ENCODE data around the gene ANKDD1B.

ANKDD1B gene

DNA sequence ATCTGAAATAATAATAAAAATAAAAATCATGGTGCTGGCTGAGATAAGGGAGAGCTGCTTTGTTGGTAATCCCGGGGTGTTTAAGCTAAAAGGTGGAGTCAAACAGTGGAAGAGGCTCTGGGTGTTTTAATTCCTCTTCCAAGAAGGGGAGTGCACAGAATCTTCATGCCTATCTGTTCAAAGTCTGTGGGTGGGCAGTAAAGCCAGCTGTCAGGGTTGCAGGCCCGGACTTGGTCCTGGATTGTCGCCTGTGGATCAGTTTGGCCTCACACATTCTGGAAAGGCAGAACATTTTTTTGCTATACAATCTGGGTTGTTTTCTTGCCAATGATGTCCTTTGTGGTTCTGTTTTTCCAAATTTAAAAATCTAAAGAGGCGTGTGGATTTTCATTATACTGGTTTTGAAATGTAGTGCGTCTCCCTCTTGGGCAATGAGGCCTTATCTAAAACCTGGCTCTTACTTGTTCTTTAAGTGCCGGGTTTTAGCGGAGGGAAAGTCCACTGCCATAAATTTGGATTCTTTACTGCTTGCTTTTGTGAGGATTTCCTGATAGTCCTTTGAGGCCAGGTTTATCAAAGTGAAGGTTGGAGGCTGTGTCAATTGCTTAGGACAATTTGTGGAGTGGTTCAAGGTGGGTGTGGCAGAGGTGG, 5.8 kb downstream of the ANKDD1B start:
- no peak for DNase-seq

DNA sequence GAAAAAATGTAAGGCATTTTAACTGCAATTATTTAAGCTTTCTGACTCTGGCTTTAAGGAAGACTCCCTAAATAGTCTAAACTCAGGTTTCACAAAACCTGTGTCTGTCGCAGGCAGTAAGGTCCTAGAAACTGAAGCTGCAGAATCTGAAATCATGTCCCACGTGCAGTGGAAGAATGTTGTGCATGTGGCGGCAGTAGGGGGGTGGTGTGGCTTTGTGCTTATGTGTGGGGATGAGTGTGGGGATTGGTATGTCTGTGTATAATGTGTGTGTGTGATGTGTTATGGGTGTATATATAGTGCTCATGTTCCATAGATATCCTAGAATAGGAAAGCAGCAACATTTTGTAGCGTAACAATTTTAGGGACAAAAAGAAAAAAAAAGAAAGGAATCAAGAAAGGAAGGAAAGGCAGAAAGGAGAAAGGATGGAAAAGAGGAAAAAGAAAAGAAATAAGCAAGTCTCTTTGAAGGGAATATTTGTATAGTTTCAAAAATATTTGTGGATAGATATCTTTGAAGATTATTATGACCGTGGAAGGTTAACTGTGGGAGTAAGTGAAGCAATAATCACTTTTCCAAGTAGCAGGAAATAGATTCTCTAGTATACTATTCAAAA, 6.6 kb downstream of the ANKDD1B start:
- no peak for DNase-seq

DNA sequence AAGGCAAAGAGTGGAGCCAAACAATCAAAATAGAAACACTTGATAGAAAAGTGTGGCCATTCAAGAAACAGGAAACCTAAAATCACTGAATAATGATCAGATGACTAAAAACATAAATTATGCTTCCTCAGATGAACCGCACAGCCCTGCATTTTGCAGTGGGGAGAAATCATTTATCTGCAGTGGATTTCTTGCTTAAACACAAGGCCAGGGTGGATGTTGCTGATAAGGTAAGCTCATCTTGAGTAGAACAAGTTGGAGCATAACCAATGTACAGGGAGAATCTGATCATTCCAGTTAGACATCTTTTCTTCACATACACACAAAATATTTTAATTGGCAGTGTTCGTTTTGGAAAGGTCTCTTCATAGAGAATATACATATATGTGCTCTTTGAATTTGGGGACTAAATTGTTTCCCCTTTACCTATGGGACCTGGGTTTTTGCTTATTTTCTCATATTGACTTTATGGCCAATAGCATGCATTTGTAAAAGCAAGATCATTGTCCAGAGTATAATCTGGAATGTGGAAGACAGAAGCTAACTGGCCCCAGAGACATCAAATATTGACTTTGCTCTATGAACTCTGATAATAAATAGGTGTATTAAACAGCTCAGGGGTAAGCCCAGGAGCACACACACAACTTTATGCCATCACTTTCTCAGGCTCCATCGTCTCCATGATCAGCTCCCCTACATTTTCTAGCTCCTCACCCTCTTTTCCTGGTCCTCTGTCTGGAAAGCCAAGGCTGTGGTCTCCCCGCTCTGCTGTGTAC, 9.1 kb downstream of the ANKDD1B start:
- DNase-seq: no peak

DNA sequence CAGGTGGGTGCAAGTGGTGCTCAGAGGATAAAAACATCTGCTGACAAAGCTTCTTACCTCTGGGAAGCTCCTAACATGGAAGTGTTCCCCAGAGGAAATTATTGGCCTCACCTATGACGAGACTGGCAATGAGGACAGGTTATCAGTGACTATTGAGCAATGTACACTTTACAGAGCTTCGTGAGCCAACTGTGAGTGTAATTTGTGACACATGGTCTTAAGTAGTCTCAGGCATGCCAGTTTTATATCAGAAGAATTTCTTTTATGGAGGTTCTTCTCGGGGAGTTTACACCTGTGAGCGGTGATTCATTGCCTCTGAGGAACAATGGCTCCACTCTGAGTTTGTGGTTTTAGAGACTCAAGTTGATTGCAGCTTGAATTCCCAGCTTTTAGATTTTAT, 11.3 kb downstream of the ANKDD1B start:
- DNase-seq: no peak

DNA sequence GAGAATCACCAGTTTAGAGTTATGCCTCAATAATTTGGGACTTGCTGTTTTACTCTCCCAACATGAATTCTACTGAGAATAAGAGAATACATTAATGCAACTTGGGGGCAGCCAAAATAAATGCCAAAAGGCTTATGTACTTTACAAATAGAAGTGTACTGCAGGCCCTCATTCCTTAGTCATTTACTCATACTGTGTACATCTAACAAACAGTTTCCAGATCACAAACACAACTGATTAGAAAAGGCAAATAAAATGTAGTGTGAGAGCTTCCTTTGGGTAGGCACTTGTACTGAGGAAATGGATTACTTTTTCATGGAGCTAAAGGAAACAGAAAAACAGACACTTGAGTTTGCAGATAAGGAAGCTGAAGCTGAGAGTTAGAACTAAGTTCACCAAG, 12.6 kb downstream of the ANKDD1B start:
- no peak for DNase-seq

DNA sequence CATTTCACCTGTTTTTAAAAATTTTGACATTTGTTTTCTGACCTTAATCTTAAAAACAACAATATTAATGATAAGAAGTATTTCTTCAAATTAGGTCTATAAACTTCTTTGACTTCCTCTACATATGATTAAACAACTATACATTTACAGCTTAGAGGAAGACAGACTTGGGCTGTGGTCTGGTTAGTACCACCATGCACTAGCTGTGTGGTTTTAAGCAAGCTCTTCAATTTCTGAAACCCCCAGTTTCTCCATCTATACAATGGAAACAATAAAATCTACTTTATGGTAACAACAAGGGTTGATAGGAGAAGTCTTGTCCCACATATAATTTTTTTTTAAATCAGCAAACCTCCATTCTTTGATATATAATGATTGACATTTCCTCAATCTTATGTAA, 15.7 kb downstream of the ANKDD1B start:
- DNase-seq: no peak

DNA sequence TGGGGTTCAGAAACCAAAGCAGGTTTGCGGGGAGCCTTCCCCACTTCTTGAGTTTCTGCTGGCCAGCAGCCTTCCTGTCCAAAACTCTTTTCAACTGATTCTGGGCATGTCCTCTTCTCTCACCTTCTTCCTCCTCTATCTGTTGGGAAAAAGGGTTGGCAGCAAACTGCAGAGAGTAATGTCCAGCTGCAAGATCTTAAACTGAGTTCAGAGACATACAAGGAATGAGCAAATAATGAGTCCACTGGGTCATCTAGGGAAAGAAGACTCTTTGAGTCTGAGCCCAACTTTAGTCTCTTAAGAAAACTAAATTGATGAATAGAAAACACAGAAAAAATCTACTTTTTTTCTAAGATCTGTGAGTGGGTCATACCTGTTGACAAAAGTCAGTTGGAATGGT, 16.5 kb downstream of the ANKDD1B start:
- no peak for DNase-seq

DNA sequence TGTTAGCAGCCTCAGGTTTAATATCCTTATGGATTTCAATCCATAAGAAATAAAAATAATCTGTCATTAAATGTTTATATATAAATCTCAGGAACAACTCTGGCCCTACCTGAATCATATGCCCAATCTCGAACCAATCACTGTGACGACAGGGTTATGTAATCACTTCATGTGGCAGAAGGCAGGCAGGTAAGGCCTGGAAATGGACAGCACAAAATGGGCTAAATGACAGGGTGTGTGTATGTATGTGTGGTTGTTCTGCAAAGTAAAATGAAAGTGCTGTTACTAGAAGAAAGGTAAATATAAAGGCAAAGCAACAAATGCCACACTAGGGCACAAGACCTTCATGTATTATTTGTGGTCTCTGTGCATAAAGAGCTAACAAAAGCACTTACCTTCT, 19.6 kb downstream of the ANKDD1B start:
- no peak for DNase-seq

DNA sequence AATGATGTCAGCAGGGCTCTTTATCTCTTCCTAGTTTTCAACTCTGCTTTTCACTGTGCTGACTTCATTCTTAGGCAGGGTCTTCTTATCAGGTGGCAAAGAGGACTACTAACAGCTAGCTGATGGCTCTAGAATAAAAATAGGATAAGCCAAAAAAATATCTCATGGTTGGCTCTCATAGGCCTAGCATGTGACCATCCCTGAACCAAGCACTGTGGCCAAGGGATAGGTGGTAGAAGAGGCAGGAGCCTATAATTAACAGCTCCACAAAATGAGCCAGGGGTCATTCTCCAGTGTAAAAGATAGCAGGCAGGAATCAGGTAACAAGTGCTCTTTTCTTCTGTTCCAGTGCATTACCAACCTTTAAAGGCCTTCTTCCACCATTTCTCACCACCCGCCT, 21.1 kb downstream of the ANKDD1B start:
- no peak for DNase-seq

DNA sequence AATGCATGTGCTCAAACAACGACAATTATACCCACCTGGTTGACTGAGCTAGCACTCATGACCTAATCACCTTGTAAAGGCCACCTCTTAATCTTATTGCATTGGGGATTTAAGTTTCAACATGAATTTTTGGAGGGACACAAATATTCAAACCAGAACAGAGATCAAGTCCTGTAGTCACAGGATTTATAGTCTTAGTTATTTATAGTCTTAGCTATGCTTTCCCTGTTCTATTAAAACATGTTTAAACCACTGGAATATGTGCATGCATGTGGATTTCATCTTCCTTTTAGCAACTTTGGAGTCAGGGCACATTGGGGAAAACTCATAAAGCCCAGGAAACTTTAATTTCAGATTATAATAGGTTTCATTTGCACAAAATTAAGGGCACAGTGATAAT, 26.7 kb downstream of the ANKDD1B start:
- no peak for DNase-seq

DNA sequence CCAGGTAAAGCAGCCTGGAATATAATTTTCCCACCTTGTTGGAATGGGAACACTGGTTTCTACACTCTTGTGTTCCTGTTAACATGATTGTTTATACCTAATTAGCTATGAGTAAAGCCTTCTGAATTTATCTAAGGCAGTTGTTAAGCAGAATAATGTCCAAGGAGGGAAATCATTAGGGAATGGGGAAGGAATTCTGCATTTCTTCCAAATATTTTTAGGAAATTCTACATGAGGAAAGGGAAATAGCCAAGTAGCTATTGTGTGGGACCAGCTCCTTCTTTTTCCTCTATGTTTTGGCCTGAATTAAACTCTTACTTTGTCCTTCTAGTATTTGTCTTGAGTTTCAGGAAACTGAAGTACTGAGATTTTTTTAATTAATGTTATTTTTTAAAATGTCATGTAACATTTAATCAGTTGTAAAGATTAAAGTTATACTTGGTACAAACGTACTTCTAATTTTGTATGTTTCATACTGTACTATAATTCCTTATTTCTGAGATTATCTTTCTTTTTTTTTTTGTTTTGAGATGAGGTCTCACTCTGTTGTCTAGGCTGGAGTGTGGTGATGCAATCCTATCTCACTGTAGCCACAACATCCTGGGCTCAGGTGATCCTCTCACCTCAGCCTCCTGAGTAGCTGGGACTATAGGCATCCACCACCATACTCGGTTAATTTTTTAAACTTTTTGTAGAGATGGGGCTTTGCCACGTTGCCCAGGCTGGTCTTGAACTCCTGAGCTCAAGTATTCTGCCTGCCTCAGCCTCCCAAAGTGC, 28.5 kb downstream of the ANKDD1B start:
- DNase-seq: no peak

DNA sequence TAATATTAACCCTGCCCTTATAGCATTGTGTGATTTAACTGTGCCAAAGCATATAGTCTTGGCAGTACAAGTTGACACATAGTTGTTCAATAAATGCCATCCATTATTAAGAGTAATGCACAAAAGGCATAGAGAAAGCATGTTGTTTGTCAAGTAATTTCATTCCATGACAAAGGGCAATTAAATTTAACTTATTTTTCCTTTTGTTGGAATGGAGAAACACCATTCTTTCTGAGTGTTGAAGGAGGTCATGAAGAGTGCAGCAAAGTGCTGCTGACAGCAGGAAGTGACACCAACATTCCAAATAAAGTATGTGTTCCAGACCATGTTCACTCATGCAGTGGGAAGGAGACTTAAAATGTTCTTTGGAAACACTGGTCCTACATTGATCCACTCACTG, 29.1 kb downstream of the ANKDD1B start:
- no peak for DNase-seq

DNA sequence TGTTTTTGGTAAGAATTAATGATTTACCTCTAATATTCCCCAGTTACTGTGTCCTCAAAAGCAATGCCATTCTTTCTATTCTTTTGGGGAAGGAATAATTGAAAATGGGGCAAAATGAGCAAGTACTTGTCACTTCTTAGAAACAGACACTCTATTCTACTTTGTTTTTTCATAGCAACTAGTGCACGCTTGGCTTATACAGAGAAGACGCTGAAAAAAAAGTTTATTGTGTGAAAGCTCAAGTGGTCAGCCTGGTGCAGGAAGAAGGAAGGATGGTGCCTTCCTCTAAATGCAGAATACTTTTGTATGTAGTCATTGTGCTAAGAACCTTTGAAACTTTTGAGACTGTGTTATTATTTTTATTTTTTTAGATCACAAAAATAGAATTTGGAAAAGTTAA, 29.6 kb downstream of the ANKDD1B start:
- no peak for DNase-seq

DNA sequence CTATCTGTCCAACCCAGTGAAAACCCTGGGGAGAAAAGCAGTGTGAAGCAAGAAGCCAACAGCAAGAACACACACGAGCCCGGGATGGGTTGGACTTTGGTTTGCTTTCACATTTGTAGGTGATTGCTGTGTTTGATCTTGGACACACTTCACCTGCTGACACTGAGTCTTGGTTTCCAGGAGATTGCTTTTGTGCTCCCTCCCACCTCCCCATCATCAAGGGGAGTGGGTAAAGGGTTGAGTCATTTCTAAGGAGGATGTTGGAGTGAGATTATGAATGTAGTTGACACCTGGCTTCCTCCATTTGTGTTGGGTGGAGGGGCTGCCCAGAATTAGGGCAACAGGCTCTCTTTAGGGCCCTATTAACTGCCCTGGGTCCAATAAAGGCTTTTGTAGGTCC, 37.5 kb downstream of the ANKDD1B start:
- DNase-seq: no peak

DNA sequence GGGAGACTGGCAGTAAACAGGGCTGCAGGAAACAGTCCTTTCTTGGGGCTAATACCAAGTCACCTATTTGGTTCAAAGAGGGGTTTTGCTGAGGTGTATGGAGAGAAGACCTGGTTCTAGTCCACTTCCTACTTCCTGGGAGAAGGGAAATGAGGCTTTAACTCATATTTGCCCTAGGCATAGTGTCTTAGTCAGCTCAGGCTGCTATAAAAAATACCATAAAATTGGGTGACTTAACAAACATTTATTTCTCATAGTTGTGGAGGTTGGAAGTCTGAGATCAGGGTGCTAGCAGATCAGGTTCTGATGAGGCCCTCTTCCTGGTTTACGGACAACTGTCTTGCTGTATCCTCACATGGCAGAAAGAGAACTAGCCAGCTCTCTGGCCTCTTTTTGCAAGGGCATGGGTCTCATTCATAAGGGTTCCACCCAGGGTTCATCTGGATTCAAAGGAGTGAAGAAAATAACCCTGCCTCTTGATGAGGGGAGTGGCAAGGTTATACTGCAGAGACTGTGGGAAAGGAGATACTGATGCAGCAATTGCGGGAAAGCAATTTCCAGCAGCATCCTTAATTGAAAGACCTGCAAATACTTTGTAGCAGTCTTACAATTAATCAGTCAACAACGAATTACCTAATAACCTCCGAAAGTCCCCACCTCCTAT, 40.5 kb downstream of the ANKDD1B start:
- DNase-seq: no peak

DNA sequence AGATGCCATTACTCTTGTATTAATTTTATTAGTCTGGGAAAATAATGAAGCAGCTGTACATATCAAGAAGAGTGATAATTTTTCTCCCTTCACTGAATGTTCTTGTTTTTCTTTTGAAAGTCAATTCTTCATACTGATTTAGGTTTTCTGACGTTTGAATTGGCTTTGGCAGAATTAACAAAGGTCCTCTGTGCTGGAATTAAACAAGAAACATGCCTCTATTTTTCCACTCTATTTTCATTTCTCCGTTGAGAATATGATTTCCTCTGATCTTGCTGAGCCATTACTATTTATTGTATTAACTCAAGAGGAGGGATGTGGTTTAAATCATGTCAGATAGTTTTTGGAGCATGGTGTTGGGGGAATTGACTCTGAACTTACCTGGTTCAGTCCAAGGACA, 42.3 kb downstream of the ANKDD1B start:
- DNase-seq: no peak

DNA sequence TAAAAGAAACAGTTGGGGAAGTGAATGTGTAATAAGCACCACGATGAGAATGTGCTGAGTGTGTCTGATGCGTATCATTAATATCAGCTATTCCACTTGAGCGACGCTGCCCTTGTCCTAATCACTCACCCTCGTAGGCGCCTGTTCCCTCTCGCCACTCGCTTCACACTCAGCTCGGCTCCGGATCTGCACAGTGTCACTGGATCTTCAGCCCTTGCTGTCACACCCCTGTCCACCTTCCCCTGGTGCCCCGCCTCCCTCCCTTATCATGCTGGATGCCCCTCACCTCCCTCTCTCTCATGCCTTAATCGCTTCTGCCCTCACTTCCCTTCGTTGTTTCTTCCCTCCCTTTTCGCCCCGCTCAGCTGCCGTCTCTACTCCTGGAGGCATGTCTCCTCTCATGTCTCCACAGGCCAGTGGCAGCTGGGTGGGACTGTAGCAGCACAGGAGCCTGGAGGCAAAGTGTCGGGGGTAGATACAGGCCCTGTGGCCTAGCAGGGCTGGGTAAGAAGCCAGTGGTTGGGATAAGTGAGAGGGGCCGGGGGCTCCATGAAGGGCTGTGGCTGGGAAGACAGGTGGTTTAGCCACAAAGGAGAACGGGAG, 43.5 kb downstream of the ANKDD1B start:
- DNase-seq: no peak

DNA sequence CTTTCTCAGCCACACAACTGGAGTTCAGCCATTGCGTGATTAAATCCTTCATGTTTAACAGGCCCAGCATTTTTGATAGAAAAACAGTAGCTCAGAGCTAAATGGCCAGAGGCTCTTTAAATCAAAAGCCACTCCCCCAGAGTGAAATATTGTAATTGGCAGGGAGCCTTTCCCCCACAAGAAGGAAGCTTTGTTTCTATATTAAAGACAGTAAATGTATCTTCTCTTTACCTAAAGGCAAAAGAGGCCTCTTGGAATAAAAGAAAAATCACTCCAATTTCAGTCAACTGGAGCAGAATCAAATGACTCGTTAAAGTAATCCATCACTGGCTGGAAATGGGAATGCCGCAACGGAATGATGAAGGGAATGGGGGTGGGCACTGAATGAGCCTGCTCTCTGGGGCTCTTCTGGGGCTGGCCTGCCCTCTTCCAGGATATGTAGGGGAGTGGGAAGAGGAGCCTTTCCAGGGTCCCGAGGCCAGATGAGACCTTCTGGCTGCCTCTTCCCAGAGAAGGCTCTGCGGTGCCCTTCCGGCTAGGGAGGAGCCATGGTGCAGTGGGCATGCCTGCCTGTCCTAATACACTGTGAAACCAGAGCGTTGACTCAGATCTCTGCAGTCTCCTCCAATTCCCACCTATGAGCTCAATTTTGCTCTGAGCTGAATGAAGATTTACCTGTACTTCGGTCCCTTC, 45.2 kb downstream of the ANKDD1B start:
- no peak for DNase-seq

DNA sequence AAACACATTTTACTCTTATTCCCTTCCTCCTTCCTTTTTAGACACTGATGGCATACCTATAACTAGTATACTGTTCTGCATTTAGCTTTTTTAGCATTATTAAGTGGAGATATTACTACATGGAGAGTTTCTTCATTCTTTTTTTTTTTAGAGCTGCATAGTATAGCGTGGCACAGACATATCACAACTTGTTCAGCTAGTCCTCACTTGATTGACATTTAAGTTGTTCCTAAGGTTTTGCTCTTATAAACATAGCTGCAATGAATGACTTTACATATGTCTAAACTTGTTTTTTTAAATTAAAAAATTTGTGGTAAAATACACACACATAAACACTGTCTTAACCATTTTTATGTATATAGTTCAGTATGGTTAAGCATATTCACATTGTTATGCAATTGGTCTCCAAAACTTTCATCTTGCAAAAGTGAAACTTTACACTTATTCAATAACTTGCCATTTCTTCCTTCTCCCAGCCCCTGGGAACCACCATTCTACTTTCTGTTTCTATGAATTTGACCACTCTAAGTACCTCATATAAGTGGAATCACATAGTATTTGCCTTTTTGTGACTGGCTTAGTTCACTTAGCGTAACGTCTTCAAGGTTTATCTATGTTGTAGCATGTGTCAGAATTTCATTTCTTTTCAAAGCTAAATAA, 48.7 kb downstream of the ANKDD1B start:
- no peak for DNase-seq

DNA sequence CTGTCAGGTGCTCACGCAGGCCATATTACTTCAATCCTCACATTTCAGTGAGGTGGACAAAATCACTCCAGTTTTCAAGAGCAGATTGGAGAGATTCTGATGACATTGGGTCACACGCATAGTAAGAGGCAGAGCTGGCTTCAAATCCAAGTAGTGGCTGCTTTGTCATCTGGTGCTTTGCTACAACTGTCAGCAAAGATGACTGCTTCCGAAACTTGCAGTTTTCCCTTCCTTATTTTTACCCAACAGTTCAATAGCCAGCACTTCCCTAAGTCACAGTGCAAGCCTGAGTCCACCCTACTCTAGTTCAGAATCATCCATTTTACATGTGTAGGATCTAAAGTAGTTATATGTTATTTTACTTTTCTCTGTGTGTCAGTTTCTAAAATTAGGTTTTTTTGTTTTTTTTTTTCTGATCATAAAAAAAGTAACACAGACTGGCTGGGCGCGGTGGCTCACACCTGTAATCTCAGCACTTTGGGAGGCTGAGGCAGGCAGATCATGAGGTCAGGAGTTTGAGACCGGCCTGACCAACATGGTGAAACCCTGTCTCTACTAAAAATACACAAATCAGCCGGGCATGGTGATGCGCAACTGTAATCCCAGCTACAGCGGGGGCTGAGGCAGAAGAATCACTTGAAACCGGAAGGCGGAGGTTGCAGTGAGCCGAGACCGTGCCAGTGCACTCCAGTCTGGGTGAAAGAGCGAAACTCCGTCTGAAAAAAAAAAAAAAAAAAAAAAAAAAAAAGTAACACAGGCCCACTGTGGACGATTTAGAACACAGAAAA, 49.6 kb downstream of the ANKDD1B start:
- DNase-seq: peak; percentile 65

DNA sequence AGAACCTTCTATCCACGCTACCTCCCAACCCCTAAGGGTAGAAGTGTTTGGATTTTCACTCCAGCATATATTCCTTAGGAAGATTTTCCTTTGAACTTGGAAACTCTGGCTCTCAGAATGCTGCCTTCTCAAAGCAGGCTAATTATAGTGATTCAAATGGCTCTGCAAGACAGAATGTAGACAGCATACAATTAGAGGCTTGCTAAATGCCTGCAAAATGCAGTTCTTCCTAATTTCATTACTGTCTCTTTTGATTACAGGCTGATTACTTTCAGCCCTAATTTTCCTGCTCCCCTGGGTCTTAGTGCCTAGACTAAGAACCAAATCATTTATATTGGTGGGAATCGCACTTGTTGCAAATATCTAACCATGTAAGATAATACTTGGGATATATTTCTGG, 50.8 kb downstream of the ANKDD1B start:
- no peak for DNase-seq
